ENCODE measurements around the gene COL26A1. TPM values are rescaled to one million over a fixed set of nuclear protein-coding genes. Genes with fewer than 3 reads are reported as not detected.

Gene COL26A1
- total RNA-seq, 2 experiments from 2014 or later, result not detected

- no peaks in the 10 kb centered on the region for H3K36me3 ChIP-seq (ENCODE audit: insufficient read depth, low read length)
- TF ChIP-seq CTCF (conservative IDR thresholded peaks at IDR 0.05; ENCODE audit: low read length) (no peak), EZH2phosphoT487 (IDR thresholded peaks at IDR 0.05; ENCODE audit: borderline replicate concordance, low read depth, low read length) (no peak)
- H3K4me1 ChIP-seq (ENCODE audit: insufficient read depth, low read length, poor library complexity, severe bottlenecking), result no peaks in the 10 kb centered on the region
- H3K4me2 ChIP-seq (ENCODE audit: low read length), result no peak overlapping the region
- H3K9me3 ChIP-seq (ENCODE audit: low read length), result no peaks in the 10 kb centered on the region
- DNase-seq (ENCODE audit: low spot score), result no peak
- ChIA-PET POLR2A (interaction anchor here (0.7 kb wide), 1 partner anchor 10 kb away, joined by 3 read pairs; no protein-coding TSS in a partner anchor), CTCF (ENCODE audit: unreplicated experiment) (interaction anchor here (0.6 kb wide), 1 partner anchor 17 kb away, joined by 3 read pairs; no protein-coding TSS in a partner anchor)
- H3K79me2 ChIP-seq (ENCODE audit: insufficient read depth, low read depth, low read length), result no peaks in the 10 kb centered on the region
- no peak overlapping the region for H2AFZ ChIP-seq (ENCODE audit: low read length)
- BruUV-seq (replicated peaks), result no TSS peak
- H3K27ac ChIP-seq (ENCODE audit: low read depth, low read length, poor library complexity, severe bottlenecking), result no peak overlapping the region
- no peaks in the 10 kb centered on the region for H3K9me2 ChIP-seq (ENCODE audit: insufficient read depth, low read length)
- H3K4me3 ChIP-seq (ENCODE audit: low read depth, low read length, poor library complexity, severe bottlenecking), result no peak overlapping the region
- intact Hi-C loops (cut with micrococcal nuclease; ENCODE audit: unreplicated experiment), result no loop called here
- no peaks in the 10 kb centered on the region for H4K20me1 ChIP-seq (ENCODE audit: insufficient read depth, low read length)
Observed at GRCh38 chr7:101595246-101595645, 232.6 kb downstream of the COL26A1 start.

- BruUV-seq (replicated peaks), result no TSS peak
- DNase-seq (ENCODE audit: low spot score), result no peak
- POLR2A ChIA-PET, result interaction anchor here (0.6 to 0.7 kb wide), 2 partner anchors 10 to 449 kb away, joined by 3 to 4 read pairs; no protein-coding TSS in a partner anchor
- Histone ChIP-seq H3K79me2 (ENCODE audit: insufficient read depth, low read depth, low read length) (no peaks in the 10 kb centered on the region), H3K4me2 (ENCODE audit: low read length) (no peak overlapping the region), H3K9me3 (ENCODE audit: low read length) (no peaks in the 10 kb centered on the region), H2AFZ (ENCODE audit: low read length) (no peak overlapping the region), H3K4me3 (ENCODE audit: low read depth, low read length, poor library complexity, severe bottlenecking) (no peak overlapping the region), H3K36me3 (ENCODE audit: insufficient read depth, low read length) (no peaks in the 10 kb centered on the region), H3K4me1 (ENCODE audit: insufficient read depth, low read length, poor library complexity, severe bottlenecking) (no peaks in the 10 kb centered on the region), H3K27ac (ENCODE audit: low read depth, low read length, poor library complexity, severe bottlenecking) (no peak overlapping the region), H4K20me1 (ENCODE audit: insufficient read depth, low read length) (no peaks in the 10 kb centered on the region), H3K9me2 (ENCODE audit: insufficient read depth, low read length) (no peaks in the 10 kb centered on the region)
- intact Hi-C loops (cut with micrococcal nuclease; ENCODE audit: unreplicated experiment), result no loop called here
- CTCF ChIA-PET (ENCODE audit: unreplicated experiment), result no interaction called here
- TF ChIP-seq EZH2phosphoT487 (IDR thresholded peaks at IDR 0.05; ENCODE audit: borderline replicate concordance, low read depth, low read length) (no peak), CTCF (conservative IDR thresholded peaks at IDR 0.05; ENCODE audit: low read length) (no peak)
Observed at GRCh38 chr7:101595766-101596537, 233.3 kb downstream of the COL26A1 start.

GRCh38 chr7:101596898-101597297 lies 234.2 kb downstream of the COL26A1 start:
- ChIA-PET POLR2A (interaction anchor here (0.6 to 1.0 kb wide), 4 partner anchors 17 to 337 kb away, joined by 3 to 8 read pairs (median 5); no protein-coding TSS in a partner anchor), CTCF (ENCODE audit: unreplicated experiment) (no interaction called here)
- Histone ChIP-seq H3K36me3 (ENCODE audit: insufficient read depth, low read length) (no peaks in the 10 kb centered on the region), H2AFZ (ENCODE audit: low read length) (no peak overlapping the region), H3K4me1 (ENCODE audit: insufficient read depth, low read length, poor library complexity, severe bottlenecking) (no peaks in the 10 kb centered on the region), H3K4me3 (ENCODE audit: low read depth, low read length, poor library complexity, severe bottlenecking) (no peak overlapping the region), H3K79me2 (ENCODE audit: insufficient read depth, low read depth, low read length) (no peaks in the 10 kb centered on the region), H3K9me3 (ENCODE audit: low read length) (no peaks in the 10 kb centered on the region), H4K20me1 (ENCODE audit: insufficient read depth, low read length) (no peaks in the 10 kb centered on the region), H3K27ac (ENCODE audit: low read depth, low read length, poor library complexity, severe bottlenecking) (no peak overlapping the region), H3K4me2 (ENCODE audit: low read length) (no peak overlapping the region), H3K9me2 (ENCODE audit: insufficient read depth, low read length) (no peaks in the 10 kb centered on the region)
- BruUV-seq (replicated peaks), result no TSS peak
- intact Hi-C loops (cut with micrococcal nuclease; ENCODE audit: unreplicated experiment), result no loop called here
- no peak for DNase-seq (ENCODE audit: low spot score)
- TF ChIP-seq CTCF (conservative IDR thresholded peaks at IDR 0.05; ENCODE audit: low read length) (no peak), EZH2phosphoT487 (IDR thresholded peaks at IDR 0.05; ENCODE audit: borderline replicate concordance, low read depth, low read length) (no peak)

All from OCI-LY7 (cell line).